Subcutaneous adipose tissue (tissue), 4 donors: ENCODE results near the gene GCH1. TPM values are rescaled to one million over a fixed set of nuclear protein-coding genes. Genes with fewer than 3 reads are reported as not detected.

ENCODE experiments used
- CTCF ChIP-seq: fragments of 450-650 bp; IDR thresholded peaks from one replicate; pipeline ENCODE4 v1.5.1; 2016; ENCODE audit warnings: low read depth, mild to moderate bottlenecking, control low read depth, antibody characterized with exemption, moderate library complexity
- small RNA-seq: library from RNA; depleted of rRNA; stranded (forward); fragments of <200 nt; gene quantifications from one replicate; pipeline ENCODE3, GENCODE V24; 2016
- total RNA-seq, 4 donors: library from RNA; depleted of rRNA; stranded (reverse); fragments of >200 nt; gene quantifications; one replicate each; pipeline ENCODE4 v1.1.0, GENCODE V29; 2016

Gene GCH1
- total RNA-seq, 4 donors from 2014 or later = 2.6 to 7.6 (median 4.9) TPM

DNA sequence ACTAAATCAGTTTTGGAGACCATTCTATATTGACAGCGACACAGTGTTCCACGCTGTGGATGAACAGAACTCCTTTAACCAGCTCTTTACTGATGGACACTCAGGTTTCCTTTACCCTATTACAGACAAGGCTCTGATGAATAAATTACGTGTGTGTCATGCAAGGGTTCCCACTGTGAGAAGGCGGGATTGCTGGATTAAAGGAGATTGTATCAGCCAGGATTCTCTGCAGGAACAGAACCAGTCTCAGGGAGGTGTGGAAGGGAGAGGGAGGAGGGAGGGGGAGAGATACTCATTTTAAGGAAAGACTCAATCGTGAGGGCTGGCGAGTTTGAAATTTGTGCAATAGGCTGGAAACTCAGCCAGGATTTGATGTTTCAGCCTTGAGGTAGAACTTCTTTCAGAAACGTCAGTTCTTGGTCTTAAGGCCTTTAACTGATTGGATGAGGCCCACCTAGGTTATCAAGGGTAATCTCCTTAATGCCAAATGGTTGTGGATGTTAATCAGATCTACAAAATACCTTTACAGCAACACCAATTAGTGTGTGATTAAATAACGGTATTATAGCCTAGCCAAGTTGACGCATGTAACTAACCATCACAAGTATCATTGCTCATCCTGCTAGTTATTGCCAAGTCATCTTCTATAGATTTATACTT, 104.0 kb downstream of the GCH1 start:
- no peak for TF ChIP-seq CTCF

DNA sequence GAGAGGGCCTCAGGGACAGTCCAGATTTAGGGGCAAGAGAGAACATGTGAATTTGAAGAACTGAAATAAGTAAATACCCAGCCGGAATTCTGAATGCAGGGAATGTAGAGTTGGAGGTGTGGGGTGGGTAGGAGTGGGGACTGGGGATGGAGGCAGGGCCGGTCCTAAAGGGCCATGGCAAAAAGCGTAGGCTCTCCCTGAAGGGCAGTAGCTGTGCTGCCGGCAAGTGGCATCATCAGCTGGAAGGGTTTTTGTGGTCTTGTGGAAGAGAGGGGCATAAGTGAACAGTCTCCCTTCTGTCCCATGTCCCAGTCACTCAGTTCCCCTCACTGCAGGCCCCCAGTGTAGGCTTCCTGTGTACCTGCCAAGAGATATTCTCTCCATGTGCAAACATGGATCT, 104.6 kb downstream of the GCH1 start:
- TF ChIP-seq CTCF = no peak

DNA sequence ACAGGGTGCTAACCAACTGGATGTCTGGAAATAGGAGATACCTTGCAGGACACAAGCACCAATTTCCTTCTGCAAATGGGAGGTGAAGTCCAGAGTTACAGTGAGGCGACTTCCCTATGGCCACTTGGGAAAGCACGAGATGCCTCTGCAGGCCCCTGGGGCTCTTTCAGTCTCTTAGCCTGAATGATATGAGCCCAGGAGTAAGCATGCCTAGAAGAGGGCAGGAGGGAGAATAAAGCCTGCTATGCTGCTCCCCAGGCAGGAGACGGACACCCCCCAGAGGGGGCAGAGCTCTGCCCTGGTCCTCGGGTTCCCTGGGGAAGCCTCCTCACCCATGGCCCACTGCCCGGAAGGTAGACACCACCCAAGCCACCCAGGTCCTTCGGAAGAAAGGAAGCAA, 105.1 kb downstream of the GCH1 start:
- TF ChIP-seq CTCF = no peak

DNA sequence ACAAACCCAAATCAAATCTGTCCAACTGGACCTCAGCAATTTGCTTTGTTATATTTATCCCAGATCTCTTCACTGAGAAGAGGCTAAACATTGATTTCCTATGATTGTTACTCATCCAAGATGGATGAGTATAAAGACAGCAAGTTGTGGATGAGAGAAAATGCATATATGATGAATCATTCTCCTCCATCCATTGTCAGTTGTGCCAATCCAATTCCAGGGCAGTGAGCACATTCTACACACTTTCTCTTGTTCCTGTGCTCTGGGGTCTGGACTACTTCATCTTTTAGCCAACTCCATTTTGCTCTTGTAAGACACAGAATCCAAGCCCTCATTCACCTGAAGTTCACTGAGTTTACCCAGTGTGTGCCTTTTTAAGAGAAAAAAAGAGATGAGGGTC, 105.7 kb downstream of the GCH1 start:
- TF ChIP-seq CTCF = no peak

DNA sequence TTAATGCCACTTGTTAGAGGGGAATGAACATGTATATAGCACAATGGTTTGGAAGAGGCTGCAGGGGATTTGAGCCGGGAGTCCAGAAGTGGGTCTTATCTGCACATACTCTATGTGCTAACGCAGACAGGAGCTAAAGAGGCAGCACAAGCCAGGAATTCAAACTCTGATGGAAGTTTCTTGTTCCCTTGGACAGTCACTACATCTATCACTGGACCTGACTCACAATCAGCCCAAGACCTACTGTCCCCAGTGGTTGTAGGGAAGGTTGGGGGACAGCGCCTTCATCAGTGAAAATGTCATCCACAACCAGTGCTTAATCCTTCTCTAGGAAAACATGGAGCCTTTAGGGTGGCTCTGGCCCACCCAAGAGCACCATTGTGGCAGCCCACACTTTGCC, 107.8 kb downstream of the GCH1 start:
- no peak for TF ChIP-seq CTCF

- no peak for TF ChIP-seq CTCF
Observed at GRCh38 chr14:54794159-54794558, 108.5 kb downstream of the GCH1 start.

DNA sequence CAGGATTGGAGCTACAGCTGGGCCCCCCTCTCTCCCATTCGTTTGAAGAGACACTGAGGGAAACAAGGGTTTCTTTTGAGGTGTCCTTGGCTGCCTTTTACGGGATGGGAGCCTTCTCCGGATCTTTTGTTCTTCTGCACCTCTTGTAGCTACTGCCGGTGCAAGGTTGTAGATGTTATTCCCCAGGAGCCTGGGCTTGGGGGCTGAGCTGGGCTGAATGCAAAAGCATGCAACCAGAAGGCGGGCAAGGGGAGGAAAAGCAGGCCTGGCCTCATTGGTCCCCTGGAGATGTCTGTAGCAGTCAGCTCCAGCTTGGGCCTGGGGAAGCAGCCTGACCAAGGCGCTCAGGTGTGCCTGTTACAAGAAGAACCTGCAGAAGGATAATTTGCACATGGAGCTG, 110.3 kb downstream of the GCH1 start:
- no peak for TF ChIP-seq CTCF

Small RNA genes within 50 kb of the gene (small RNA-seq; reads per million reads assigned to genes)
- not detected for gene MIR4308
- not detected for gene RNU6ATAC9P

Other genes starting within 250 kb of the GCH1 start
- 1 to 10 TPM in 3 of 4 donors, under 1 TPM in 1; 0.94 to 2.0 (median 1.5) TPM for gene WDHD1, start 124.3 kb upstream of the GCH1 start, total RNA-seq
- gene SOCS4, start 124.4 kb upstream of the GCH1 start, total RNA-seq = 10 to 100 TPM; 14.1 to 29.7 (median 15.0) TPM
- gene MAPK1IP1L, start 148.8 kb upstream of the GCH1 start, total RNA-seq = 10 to 100 TPM; 26.6 to 55.1 (median 27.5) TPM
- gene LGALS3, start 226.4 kb upstream of the GCH1 start, total RNA-seq = 100 to 1,000 TPM; 340 to 844 (median 656) TPM